ENCODE data around the gene TAOK3.
"Not testable (repeated sequence)": the region's sequence is repeated elsewhere in the genome, so short reads cannot be mapped to it uniquely, and the experiment has no call there.

Gene TAOK3

DNA sequence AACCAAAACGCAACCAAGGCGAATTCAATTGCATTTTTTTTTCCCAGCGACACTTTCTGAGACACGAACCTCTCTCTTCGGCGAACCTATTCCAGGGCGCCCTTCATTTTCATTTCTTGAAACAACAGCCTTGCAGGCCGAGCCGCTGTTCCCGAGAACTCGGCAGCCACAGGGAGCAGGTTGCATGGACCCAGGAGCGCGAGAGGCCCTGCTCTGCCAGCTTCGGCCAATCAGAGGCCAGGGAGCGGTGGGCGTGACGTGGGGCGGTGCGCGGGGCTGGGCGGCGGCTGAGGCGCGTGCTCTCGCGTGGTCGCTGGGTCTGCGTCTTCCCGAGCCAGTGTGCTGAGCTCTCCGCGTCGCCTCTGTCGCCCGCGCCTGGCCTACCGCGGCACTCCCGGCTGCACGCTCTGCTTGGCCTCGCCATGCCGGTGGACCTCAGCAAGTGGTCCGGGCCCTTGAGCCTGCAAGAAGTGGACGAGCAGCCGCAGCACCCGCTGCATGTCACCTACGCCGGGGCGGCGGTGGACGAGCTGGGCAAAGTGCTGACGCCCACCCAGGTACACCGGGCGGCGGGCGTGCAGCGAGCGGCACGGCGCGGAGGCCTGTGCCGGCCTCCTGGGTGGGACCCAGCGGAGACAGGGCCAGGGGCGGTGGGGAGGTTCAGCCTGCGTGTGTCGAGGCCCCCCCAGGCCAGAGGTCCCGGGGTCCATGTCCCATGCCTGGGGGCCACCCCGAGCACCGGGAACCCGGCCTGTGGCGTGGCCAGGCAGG is 236.7 kb downstream of the TAOK3 start, which contains the start of gene PEBP1:
TSS of gene PEBP1 (plus strand) at position 337 of the 771 bp plus-strand sequence. CDS start at position 423, 86 bp downstream.
- DNase-seq (ENCODE audit: low read depth), result peak; percentile 92
- H3K4me3 ChIP-seq (ENCODE audit: low read depth, low read length), result peak within 1 kb of the TSS; percentile 95
- no peak for TF ChIP-seq CTCF (conservative IDR thresholded peaks at IDR 0.05; ENCODE audit: low read depth, low read length)

DNA sequence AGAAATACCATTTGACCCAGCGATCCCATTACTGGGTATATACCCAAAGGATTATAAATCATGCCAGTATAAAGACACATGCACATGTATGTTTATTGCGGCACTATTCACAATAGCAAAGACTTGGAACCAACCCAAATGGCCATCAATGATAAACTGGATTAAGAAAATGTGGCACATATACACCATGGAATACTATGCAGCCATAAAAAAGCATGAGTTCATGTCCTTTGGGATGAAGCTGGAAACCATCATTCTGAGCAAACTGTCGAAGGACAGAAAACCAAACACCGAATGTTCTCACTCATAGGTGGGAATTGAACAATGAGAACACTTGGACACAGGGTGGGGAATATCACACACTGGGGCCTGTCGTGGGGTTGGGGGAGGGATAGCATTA is 243.3 kb downstream of the TAOK3 start:
- DNase-seq (ENCODE audit: low read depth), result not testable (repeated sequence)

GRCh38 chr12:118127867-118128266 is 244.8 kb downstream of the TAOK3 start:
- no peak for DNase-seq (ENCODE audit: low read depth)
- TF ChIP-seq CTCF (conservative IDR thresholded peaks at IDR 0.05; ENCODE audit: low read depth, low read length), result no peak
- H3K4me3 ChIP-seq (ENCODE audit: low read depth, low read length), result no peak overlapping the region

More for the DNA sequence above, 243.3 kb downstream of the TAOK3 start:
- H3K4me3 ChIP-seq (ENCODE audit: low read depth, low read length), result not testable (repeated sequence)

DNA sequence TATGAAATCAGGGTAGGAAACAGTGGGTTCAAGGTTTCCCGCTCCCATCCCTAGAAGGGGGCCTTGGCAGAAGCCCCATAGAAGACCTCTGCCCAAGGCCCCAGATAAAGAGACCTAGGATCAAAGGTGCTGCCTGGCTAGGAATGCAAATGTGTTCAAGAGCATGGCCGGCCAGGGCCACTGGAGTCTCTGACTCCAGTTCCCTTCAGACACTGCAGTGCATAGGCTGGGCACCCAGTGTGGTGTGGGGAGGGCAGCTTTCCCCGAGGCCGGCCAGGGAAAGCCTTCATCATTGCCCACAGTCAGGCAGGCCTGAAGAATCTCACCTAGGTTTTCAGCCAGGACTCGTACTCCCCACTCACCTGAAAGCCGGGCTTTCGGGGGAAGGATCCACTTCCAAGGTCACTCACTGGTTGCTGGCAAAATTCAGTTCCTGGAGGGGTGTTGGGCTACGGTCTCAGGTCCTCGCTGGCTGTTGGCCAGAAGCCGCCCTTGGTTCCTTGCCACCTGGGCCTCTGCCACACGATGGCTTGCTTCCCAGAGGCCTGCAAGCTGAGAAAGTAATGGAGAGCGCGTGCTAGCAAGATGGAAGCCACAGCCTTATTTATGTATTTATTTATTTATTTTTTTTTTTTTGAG is 246.5 kb downstream of the TAOK3 start:
- DNase-seq (ENCODE audit: low read depth), result no peak
- no peak for TF ChIP-seq CTCF (conservative IDR thresholded peaks at IDR 0.05; ENCODE audit: low read depth, low read length)
- H3K4me3 ChIP-seq (ENCODE audit: low read depth, low read length), result no peak overlapping the region

- H3K4me3 ChIP-seq (ENCODE audit: low read depth, low read length), result no peak overlapping the region
- no peak for TF ChIP-seq CTCF (conservative IDR thresholded peaks at IDR 0.05; ENCODE audit: low read depth, low read length)
These were observed 247.0 kb downstream of the TAOK3 start for GRCh38 chr12:118125743-118126118.

DNA sequence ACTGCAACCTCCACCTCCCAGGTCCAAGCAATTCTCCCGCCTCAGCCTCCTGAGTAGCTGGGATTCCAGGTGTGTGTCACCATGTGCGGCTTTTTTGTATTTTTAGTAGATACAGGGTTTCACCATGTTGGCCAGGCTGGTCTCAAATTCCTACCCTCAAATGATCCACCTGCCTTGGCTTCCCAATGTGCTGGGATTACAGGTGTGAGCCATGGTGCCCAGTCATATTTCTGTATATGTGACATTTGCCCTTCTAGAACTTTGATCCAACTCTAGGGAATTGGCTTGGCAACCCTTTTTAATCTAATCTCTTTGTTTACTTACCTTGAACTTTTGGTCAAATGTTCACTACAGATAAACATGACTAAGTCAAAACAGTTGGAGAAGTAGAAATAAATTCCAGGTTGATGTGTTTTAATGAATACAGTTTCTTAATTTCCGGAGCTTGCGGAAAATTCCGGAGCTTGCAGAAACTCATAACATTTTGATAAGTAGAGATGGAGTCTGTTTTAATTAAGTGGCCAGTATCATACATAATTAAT is 248.3 kb downstream of the TAOK3 start:
- no peak overlapping the region for H3K4me3 ChIP-seq (ENCODE audit: low read depth, low read length)
- no peak for TF ChIP-seq CTCF (conservative IDR thresholded peaks at IDR 0.05; ENCODE audit: low read depth, low read length)

More at GRCh38 chr12:118125743-118126118, 247.0 kb downstream of the TAOK3 start:
- no peak for DNase-seq (ENCODE audit: low read depth)

GRCh38 chr12:118122264-118122663 is 250.4 kb downstream of the TAOK3 start:
- DNase-seq (ENCODE audit: low read depth), result no peak
- TF ChIP-seq CTCF (conservative IDR thresholded peaks at IDR 0.05; ENCODE audit: low read depth, low read length), result no peak
- H3K4me3 ChIP-seq (ENCODE audit: low read depth, low read length), result no peak overlapping the region

More for the DNA sequence above, 248.3 kb downstream of the TAOK3 start:
- DNase-seq (ENCODE audit: low read depth), result no peak

All from choroid plexus epithelial cell (primary cell).